ENCODE data around the gene LMAN2.

DNA sequence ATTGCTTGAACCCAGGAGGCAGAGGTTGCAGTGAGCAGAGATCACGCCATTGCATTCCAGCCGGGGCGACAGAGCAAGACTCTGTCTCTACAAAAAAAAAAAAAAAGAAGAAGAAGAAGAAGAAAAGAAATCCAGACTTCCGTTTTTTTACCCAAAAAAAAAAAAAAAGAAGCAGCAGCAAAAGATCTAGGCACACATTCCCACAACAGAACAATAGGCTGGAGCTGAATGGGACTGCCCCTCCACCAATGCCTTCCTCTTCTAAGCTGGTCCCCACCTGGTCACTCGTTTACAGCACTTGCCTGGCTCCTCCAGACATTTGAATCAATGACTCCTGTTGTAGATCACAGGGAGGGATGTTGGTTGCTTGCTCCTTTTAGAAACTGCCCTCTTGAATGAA is 1.6 kb upstream of the LMAN2 start:
- TF ChIP-seq, protein P1, sequence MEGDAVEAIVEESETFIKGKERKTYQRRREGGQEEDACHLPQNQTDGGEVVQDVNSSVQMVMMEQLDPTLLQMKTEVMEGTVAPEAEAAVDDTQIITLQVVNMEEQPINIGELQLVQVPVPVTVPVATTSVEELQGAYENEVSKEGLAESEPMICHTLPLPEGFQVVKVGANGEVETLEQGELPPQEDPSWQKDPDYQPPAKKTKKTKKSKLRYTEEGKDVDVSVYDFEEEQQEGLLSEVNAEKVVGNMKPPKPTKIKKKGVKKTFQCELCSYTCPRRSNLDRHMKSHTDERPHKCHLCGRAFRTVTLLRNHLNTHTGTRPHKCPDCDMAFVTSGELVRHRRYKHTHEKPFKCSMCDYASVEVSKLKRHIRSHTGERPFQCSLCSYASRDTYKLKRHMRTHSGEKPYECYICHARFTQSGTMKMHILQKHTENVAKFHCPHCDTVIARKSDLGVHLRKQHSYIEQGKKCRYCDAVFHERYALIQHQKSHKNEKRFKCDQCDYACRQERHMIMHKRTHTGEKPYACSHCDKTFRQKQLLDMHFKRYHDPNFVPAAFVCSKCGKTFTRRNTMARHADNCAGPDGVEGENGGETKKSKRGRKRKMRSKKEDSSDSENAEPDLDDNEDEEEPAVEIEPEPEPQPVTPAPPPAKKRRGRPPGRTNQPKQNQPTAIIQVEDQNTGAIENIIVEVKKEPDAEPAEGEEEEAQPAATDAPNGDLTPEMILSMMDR (IDR thresholded peaks at IDR 0.05; ENCODE audit: low read length), result no peak
- TF ChIP-seq EZH2 (optimal IDR thresholded peaks at IDR 0.05; ENCODE audit: low read depth, low read length) (no peak), EZH2phosphoT487 (IDR thresholded peaks at IDR 0.05; ENCODE audit: low read length) (no peak)
